ENCODE measurements around the gene ACYP1.
"Not testable (repeated sequence)": the region's sequence is repeated elsewhere in the genome, so short reads cannot be mapped to it uniquely, and the experiment has no call there.

The ACYP1 gene

DNA sequence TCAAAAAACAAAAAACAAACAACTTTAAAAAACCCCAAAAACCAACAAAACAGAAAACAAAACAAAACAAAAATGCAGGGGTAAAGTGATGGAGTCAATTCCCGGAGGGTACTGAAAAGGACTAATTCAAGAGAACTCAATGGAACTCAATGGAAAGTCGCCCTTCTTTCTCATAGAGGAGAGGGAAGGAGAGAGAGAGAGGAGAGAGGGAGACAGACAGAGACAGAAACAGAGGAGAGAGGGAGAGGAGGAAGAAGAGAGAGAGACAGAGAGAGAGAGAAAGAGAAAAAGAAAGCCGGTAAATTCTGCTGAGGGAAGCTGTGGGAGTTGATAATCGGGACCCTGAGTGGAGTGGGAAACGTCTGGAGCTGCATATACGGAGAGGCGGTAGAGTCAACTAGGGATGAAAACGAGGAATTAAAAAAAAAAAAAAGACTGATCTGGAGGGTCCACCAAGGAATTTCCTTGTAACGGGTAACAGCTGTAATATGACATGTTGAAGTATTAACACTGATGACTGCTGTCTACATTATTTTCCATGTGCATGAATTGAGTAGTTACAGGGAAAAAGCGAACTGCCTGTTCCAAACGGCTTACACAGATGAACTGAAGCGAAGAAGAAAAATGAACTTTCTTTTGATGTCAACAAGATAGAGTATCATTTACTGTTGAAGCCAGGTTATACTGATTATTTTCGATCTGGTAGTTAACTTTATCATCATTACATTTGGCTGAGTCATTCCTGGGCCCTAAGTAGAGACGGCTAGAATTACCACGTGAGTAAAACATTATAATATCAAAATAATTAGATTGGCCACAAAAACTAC lies 4.7 kb upstream of the ACYP1 start:
- DNase-seq: no peak

- DNase-seq: not testable (repeated sequence)
Observed at GRCh38 chr14:75067765-75068164, 3.9 kb upstream of the ACYP1 start.

DNA sequence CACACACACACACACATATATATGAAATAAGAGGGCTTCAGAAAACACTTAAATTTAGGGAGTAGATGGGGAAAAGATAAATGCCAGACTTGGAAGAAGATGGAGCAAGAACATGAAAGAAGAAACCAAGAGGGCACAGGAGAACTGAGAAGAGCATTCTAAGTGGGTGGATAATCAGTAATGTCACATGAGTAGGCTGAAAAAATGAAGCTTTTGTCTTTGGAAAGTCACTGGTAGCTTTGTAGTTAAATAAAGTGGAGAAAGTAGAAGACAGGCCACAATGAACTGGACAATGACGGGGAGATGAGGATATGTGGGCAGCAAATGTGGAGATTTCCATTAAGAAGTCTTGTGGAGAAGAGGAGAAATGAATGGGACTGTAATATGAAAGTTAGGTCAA lies 3.4 kb upstream of the ACYP1 start:
- no peak for DNase-seq

DNA sequence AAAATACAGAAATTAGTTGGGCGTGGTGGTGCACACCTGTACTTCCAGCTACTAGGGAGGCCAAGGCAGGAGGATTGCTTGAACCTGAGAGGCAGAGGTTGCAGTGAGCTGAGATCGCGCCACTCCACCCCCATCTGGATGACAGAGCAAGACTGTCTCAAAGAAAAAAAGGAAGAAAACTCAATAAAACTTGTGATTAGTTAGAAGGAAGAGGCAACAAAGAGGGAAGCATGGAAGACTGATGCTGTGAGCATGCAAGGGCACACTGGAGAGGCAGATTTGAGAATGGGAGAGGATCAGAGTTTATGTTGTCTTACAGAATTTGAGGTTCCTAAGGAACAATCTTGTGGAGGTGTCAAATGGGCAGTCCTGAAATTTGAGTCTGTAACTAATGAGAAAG lies 2.9 kb upstream of the ACYP1 start:
- DNase-seq: no peak

DNA sequence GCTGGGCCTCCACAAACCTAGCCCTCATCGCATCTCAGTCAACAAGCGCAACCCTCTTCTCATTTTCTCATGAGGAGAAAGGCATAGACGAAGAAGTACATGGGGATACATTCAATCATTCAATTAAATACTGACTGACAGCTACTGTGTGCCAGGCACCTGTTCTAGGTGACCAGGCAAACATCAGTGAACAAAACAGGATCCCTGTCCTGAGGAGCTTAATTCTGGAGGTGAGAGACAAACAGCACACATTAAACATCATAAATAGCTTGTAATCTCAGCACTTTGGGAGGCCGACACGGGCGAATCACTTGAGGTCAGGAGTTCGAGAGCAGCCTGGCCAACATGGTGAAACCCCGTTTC lies 362 bp upstream of the ACYP1 start:
- no peak for DNase-seq

- no peak for DNase-seq
Observed at GRCh38 chr14:75063013-75063412, 811 bp downstream of the ACYP1 start.

DNA sequence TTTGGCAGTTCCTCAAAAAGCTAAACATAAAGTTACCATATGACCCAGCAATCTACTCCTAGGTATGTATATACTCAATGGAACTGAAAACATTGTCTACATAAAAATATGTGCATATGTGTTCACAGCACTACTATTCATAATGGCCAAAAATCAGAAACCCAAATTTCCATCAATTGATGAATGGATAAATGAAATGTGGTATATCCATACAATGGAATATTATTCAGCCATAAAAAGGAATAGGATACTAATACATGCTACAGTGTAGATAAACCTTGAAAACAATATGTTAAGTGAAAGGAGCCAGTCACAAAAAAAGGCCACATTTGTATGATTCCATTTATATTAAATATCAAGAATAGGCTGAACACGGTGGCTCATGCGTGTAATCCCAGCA lies 3.4 kb downstream of the ACYP1 start:
- DNase-seq: no peak

DNA sequence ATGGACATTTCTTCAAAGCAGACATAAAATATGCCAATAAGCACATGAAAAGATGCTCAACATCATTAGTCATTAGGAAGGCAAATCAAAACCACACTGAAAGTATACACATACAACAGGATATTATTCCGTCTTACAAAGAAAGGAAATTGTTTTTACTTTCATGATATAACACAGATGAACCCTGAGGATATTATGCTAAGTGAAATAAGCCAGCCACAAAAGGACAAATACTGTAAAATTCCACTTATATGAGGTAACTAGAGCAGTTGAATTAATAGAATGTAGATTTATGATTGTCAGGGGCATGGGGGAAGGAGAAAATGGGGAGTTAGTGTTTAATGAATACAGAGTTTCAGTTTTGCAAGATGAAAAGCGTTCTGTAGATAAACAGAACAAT lies 4.2 kb downstream of the ACYP1 start:
- DNase-seq: no peak

GRCh38 chr14:75054421-75054820 lies 9.4 kb downstream of the ACYP1 start:
- no peak for DNase-seq

GRCh38 chr14:75053396-75054291 lies 10.2 kb downstream of the ACYP1 start:
- no peak for DNase-seq

DNA sequence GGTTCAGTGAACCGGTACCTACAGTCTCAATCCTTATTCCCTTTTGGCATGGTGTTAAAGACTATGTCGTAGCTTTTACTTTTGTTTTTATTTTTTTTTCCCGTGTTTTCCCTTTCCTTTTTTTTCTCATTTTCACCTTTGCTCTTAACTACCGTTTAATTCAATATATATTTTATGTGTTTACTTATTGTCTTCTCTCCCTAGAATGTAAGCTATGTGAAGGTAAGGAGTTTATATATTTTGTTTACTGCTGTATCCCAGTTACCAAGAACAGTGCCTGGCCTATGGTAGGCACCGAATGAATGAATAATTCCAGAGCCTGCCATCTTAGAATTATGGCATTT lies 12.3 kb downstream of the ACYP1 start:
- no peak for DNase-seq

- DNase-seq: peak; percentile 81
Observed at GRCh38 chr14:75050852-75051555, 12.8 kb downstream of the ACYP1 start, which contains the start of gene MLH3. TSS of gene MLH3 (minus strand) at chr14:75051467. CDS start at chr14:75049655, 1,812 bp downstream.

DNA sequence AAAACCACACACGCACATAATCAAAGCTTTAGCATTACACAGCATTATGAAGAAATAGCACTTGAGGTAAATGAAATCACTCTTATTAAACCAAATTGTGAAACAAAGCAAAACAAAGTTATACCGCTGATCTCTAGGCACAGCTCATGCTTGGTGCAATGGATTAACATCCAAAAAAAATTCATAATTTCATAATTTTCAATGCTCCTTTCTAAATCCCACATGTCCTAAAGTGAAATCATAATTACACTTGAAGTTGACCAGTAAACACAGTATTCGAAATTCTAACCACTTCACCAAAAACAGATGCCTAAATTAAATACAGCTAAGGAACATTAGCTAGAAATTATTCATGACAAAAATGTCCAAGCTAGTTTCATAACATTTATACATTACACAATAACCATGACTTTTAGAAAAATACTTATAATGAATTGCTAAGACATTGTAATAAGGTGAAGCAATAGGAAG lies 14.1 kb downstream of the ACYP1 start:
- no peak for DNase-seq

- no peak for DNase-seq
Observed at GRCh38 chr14:75049136-75049535, 14.7 kb downstream of the ACYP1 start.

- no peak for DNase-seq
Observed at GRCh38 chr14:75048101-75048500, 15.7 kb downstream of the ACYP1 start.

- no peak for DNase-seq
Observed at GRCh38 chr14:75047506-75047905, 16.3 kb downstream of the ACYP1 start.

DNA sequence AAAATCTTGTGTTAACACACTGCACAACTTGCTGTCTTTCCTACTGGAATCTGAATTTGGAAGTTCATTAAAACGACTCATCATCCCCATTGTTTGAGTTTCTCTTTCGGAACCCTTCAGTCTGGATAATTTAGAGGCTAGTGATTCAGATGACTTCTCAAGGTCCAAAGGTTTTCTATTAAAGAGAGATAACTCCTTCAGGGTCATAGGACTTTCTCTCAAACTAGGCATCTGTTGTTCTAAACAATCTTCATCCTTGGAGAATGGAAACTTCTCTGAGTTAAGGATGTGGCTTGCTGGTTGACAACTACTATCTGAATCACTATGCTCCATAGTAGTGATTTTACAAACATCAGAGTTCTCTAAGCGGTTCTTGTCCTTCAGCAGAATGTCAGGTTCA lies 16.9 kb downstream of the ACYP1 start:
- DNase-seq: no peak

DNA sequence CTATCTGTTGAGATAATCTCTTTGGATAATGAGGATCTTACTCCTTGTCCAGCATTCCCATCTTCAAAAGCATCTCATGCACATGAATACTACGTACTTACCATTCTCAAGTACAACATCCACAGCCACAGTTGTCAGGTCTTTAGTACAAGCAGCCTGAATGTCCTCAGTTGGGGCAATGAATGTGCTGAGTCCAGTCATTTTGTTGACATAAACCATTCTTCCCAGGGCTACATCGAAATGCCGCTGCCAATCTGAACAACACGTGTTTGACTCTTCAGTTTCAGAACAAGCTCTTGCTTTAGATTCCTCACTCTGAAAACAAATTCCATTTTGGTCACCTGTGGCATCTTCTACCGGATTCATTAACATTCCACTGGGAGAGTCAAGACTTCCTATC lies 17.5 kb downstream of the ACYP1 start:
- no peak for DNase-seq

- DNase-seq: no peak
Observed at GRCh38 chr14:75044752-75045151, 19.1 kb downstream of the ACYP1 start.

GRCh38 chr14:75044322-75044721 lies 19.5 kb downstream of the ACYP1 start:
- DNase-seq: no peak

DNA sequence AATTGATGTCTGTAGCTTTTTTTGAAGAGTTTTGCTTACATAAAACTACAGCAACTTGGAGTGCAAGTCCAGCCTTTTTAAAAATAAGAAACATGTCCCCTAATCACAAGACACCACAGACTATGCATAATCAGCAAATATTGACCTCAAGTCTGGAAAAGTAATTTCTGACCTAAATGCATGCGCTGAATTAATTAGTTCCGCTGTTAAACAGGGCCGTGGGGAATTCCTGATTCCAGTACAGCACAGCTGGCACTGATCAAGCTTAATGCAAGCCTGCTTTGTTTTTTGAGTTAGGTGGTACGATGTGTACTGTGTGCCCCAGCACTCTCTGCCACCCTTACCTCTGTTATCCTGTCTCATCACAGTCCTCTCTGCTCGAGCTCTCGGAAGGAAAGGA lies 21.8 kb downstream of the ACYP1 start:
- DNase-seq: no peak

GRCh38 chr14:75041613-75042012 lies 22.2 kb downstream of the ACYP1 start:
- no peak for DNase-seq

GRCh38 chr14:75040959-75041358 lies 22.9 kb downstream of the ACYP1 start:
- no peak for DNase-seq
